MM.1S (cell line): ENCODE results near the gene PPP6R1.

Experiments
- CTCF ChIP-seq: fragments of 300-600 bp; sonication (generic); IDR thresholded peaks from 2 replicates; pipeline ENCODE4 v1.5.1; 2016; ENCODE audit warnings: antibody characterized with exemption, low read length, mixed read lengths
- EZH2phosphoT487 ChIP-seq: fragments of 300-600 bp; sonication (generic); IDR thresholded peaks from 2 replicates; pipeline ENCODE4 v1.6.1; 2018; ENCODE audit warnings: antibody characterized with exemption, low read length

GRCh38 chr19:55257461-55258420, 1.1 kb downstream of the PPP6R1 start:
- TF ChIP-seq CTCF (no peak), EZH2phosphoT487 (no peak)
